ENCODE measurements around the gene SMTNL2.
A peak's percentile ranks its signal among the peaks of the same experiment; 100 is the strongest.
"Not testable (repeated sequence)": the region's sequence is repeated elsewhere in the genome, so short reads cannot be mapped to it uniquely, and the experiment has no call there.

The SMTNL2 gene

GRCh38 chr17:4634976-4635375 lies 50.6 kb downstream of the SMTNL2 start:
- DNase-seq (ENCODE audit: low spot score), result no peak

GRCh38 chr17:4635823-4636375 lies 51.6 kb downstream of the SMTNL2 start:
- DNase-seq (ENCODE audit: low spot score), result peak; percentile 60

GRCh38 chr17:4636474-4637100 lies 52.3 kb downstream of the SMTNL2 start:
- DNase-seq (ENCODE audit: low spot score), result no peak

- not testable (repeated sequence) for DNase-seq (ENCODE audit: low spot score)
Observed at GRCh38 chr17:4638766-4639165, 54.4 kb downstream of the SMTNL2 start.

GRCh38 chr17:4639301-4640059 lies 55.2 kb downstream of the SMTNL2 start:
- DNase-seq (ENCODE audit: low spot score), result not testable (repeated sequence)

- not testable (repeated sequence) for DNase-seq (ENCODE audit: low spot score)
Observed at GRCh38 chr17:4640569-4641188, 56.4 kb downstream of the SMTNL2 start.

GRCh38 chr17:4641297-4642195 lies 57.2 kb downstream of the SMTNL2 start, which contains the start of gene ALOX15:
Gene ALOX15, minus strand, starts transcription at chr17:4641678. Its CDS starts 27 bp downstream, at chr17:4641651.
- no peak for DNase-seq (ENCODE audit: low spot score)

- no peak for DNase-seq (ENCODE audit: low spot score)
Observed at GRCh38 chr17:4642286-4642685, 58.0 kb downstream of the SMTNL2 start.

GRCh38 chr17:4643676-4644075 lies 59.3 kb downstream of the SMTNL2 start:
- no peak for DNase-seq (ENCODE audit: low spot score)

GRCh38 chr17:4645642-4646041 lies 61.3 kb downstream of the SMTNL2 start:
- peak; percentile 37 for DNase-seq (ENCODE audit: low spot score)

GRCh38 chr17:4648741-4649140 lies 64.4 kb downstream of the SMTNL2 start:
- DNase-seq (ENCODE audit: low spot score), result no peak

GRCh38 chr17:4652997-4653396 lies 68.7 kb downstream of the SMTNL2 start:
- DNase-seq (ENCODE audit: low spot score), result no peak

GRCh38 chr17:4655933-4656332 lies 71.6 kb downstream of the SMTNL2 start:
- not testable (repeated sequence) for DNase-seq (ENCODE audit: low spot score)

- DNase-seq (ENCODE audit: low spot score), result no peak
Observed at GRCh38 chr17:4657678-4658077, 73.3 kb downstream of the SMTNL2 start.
